Skeletal muscle cell (primary cell): ENCODE results near the gene ACOT9.
A peak's percentile ranks its signal among the peaks of the same experiment; 100 is the strongest.
"Not testable (repeated sequence)": the region's sequence is repeated elsewhere in the genome, so short reads cannot be mapped to it uniquely, and the experiment has no call there.

Experiments used
- DNase-seq: peaks from one replicate; pipeline ENCODE4 v3.0.0-alpha.2; 2010; ENCODE audit warnings: low read depth
- H3K4me3 ChIP-seq: 2 replicates; pipeline ENCODE4 v1.5.1; 2011; ENCODE audit warnings: low read depth, mild to moderate bottlenecking, control low read depth, low read length, moderate library complexity

The ACOT9 gene

GRCh38 chrX:23742697-23743622 lies at the start of gene ACOT9:
TSS of gene ACOT9 (minus strand) at chrX:23743276. CDS start at chrX:23743144, 132 bp downstream.
- DNase-seq: peak; percentile 87
- H3K4me3 ChIP-seq: peak within 1 kb of the TSS; percentile 69

DNA sequence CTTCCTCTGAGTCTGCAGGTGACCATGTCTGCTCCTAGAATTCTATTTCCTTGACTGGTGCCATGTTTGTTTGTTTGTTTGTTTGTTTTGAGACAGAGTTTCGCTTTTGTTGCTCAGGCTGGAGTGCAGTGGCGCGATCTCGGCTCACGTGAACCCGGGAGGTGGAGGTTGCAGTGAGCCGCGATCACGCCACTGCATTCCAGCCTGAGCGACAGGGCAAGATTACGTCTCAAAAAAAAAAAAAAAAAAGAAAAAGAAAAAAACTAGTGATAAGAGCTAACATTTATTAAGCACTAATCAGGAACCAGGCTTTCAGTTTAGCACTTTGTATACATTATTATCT lies 47.0 kb upstream of the ACOT9 start:
- no peak overlapping the region for H3K4me3 ChIP-seq
- no peak for DNase-seq

- no peak overlapping the region for H3K4me3 ChIP-seq
- no peak for DNase-seq
Measured at GRCh38 chrX:23789386-23790154, 46.5 kb upstream of the ACOT9 start.

- no peak for DNase-seq
- no peak overlapping the region for H3K4me3 ChIP-seq
Measured at GRCh38 chrX:23788946-23789345, 45.9 kb upstream of the ACOT9 start.

DNA sequence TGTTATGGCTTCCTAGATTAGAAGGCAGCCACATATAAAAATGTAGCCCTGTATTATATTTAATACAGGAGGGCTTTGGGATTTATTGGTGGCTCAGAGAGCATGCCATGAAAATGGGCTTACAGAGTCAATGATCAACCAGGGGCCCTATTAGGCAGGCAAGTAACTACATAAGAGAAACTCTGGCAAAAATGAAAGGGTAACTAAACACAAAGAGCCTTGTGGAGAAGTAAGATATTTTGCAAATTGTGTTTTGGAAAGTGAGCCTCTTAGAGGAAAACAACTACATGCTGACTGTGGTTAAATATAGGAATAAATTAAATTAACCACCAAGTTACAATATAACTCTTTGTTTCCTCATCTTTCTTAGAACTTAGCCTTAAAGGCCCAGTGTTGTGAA lies 45.4 kb upstream of the ACOT9 start:
- H3K4me3 ChIP-seq: no peak overlapping the region
- no peak for DNase-seq

- no peak for DNase-seq
- no peak overlapping the region for H3K4me3 ChIP-seq
Measured at GRCh38 chrX:23787745-23788118, 44.7 kb upstream of the ACOT9 start.

- no peak overlapping the region for H3K4me3 ChIP-seq
- no peak for DNase-seq
Measured at GRCh38 chrX:23786268-23786815, 43.3 kb upstream of the ACOT9 start.

- no peak for DNase-seq
- no peak overlapping the region for H3K4me3 ChIP-seq
Measured at GRCh38 chrX:23785580-23785979, 42.5 kb upstream of the ACOT9 start.

DNA sequence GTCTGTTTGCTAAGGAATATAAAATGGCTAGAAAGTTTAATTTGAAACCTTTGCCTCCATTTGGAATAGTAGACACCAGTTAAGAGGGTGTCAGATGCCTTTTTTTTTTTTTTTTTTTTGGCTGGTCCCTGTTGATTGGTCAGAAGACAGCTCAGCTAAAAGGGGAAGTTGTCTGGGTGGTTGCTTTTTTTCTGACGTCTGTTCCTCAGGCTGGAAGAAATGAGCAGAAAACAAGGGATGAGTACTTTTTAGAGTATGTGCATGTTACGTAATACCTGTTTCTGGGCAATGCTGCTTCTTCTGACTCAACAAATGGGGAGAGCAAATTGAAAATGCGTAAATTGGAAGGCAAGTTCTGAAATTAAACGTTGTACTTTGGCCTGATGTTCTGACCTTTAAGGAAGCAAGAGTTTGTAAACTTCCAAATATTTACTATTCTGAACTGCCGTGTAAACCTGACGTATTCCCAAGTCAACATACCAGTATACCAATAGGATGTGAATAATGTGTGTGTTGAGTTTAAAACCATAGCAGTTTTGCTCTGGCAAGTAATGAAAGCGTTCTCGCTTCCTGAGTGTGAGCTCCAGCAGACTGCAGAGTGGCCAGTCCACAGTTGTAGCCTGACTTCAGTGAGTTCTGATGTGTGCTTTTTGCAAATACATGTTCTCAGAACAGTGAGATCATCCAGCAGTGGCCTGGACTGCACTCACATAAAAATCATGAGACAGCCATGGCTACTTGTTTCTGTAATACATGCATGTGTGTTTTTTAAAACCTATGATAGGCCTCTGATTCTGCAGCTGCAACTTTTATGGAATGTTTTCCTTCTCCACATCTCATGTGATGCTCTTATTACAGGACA lies 41.6 kb upstream of the ACOT9 start:
- peak overlapping the region; percentile 54 for H3K4me3 ChIP-seq

DNA sequence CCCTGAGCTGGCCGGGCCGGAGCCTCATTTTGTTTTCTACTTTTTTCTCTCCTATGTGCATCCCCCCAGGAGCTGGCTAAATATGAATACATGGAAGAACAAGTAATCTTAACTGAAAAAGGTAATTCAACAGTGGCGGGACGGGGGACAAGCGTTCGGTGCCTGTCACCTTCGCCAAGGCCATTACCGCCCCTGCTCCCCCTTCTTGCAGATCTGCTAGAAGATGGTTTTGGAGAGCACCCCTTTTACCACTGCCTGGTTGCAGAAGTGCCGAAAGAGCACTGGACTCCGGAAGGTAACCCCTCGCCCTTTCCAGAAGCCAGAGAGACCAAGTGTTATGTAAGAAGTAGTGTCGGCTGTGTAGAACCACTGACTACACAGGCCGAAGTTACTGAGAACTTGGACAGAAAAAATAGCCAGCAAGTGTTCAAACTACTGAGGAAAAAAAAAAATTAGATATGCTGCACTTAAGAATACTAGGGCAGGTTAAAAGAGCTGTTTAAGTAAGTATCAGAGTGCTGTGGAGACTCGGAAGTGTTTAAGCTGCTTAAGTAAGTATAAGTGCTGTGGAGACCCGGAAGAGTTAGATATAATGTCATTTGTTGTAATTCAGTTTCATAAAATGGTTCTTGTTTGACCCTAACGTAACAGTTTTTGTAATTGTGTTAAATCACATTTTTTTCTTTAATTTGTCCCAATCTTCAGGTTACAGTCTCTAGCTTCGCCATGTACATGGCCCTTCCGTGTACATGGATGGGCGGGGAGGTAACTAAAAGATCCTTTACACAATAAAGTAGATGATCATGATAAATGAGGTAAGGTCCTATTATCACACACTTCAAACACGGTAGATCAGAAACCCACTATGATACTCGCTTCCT lies 40.8 kb upstream of the ACOT9 start:
- no peak for DNase-seq
- peak overlapping the region; percentile 54 for H3K4me3 ChIP-seq

More for the DNA sequence above, 41.6 kb upstream of the ACOT9 start:
- peak; percentile 65 for DNase-seq

- peak; percentile 83 for DNase-seq
Measured at GRCh38 chrX:23782863-23783588, 40.0 kb upstream of the ACOT9 start, which contains the start of gene SAT1. TSS of gene SAT1 (plus strand) at chrX:23783173. CDS start at chrX:23783352, 179 bp downstream.

DNA sequence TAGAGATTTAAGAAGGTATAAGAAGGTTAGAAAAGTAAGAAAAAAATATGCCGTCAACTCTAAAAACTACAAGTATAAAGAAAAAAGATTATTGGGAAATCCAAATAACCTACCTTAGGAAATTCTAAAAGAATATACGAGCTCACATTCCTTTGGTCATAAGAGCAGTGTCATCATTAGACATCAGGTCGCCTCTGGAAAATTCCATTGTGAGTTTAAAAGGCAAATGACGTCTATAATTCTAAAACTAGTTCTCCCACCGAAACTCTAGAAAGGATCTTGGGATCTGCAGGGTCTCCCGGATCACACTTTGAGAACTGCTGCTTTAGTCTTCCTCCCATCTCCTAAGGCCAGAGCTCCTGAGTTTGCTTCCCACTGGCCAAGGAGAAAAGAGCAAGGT lies 39.4 kb upstream of the ACOT9 start:
- peak overlapping the region; percentile 20 for H3K4me3 ChIP-seq
- no peak for DNase-seq

More at GRCh38 chrX:23782863-23783588, 40.0 kb upstream of the ACOT9 start, which contains the start of gene SAT1:
- peak within 1 kb of the TSS; percentile 54 for H3K4me3 ChIP-seq

GRCh38 chrX:23779025-23779424 lies 35.9 kb upstream of the ACOT9 start:
- no peak overlapping the region for H3K4me3 ChIP-seq
- DNase-seq: peak; percentile 40

GRCh38 chrX:23776363-23776762 lies 33.3 kb upstream of the ACOT9 start:
- no peak for DNase-seq

DNA sequence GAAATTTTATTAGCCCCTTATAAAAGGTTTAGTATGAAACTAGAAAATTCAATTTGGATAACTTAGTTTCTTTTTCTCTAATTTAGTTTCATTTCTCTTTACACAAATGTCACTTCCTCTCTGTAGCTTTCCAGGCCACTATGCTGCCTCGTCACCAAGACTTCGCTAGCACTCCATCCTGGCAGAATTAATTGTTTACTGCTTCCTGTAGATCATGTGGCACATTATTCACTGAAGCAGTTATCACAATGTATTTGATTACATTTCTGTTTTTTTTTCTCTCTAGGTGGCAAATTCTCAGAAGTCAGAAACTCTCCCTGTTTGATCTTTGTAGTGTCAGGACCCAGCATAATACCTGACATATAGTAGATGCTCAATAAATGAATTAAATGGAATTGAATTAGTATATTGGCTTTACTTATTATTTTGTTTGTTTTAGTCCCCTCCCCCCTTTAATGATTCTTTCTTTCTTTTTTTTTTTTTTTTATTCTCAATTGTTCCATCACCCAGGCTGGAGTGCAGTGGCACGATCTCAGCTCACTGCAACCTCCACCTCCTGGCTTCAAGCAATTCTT lies 30.6 kb upstream of the ACOT9 start:
- DNase-seq: no peak
- no peak overlapping the region for H3K4me3 ChIP-seq

More at GRCh38 chrX:23776363-23776762, 33.3 kb upstream of the ACOT9 start:
- H3K4me3 ChIP-seq: no peak overlapping the region

GRCh38 chrX:23771086-23771485 lies 28.0 kb upstream of the ACOT9 start:
- DNase-seq, H3K4me3 ChIP-seq: not testable (repeated sequence)

DNA sequence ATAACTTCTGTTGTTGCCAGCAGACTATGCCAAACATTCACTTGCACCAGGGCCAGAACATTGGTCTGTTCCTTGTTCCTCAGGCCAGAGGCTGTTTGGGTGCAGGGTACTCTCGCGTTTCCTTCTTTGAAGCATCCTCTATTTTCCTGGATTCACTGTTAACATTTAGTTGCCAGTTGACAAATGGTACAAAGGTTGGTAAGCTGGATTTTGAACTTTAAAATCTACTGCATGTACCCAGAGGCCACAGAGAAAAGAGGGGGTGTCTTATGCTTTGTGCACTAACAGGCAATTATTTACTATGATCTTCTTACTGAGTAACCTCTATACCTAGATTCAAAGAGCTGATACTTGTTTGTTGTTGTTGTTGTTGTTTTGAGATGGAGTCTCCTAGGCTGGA lies 27.1 kb upstream of the ACOT9 start:
- DNase-seq: no peak

More for the DNA sequence above, 27.1 kb upstream of the ACOT9 start:
- H3K4me3 ChIP-seq: no peak overlapping the region
